ENCODE results near the gene CBLB.
A peak's percentile ranks its signal among the peaks of the same experiment; 100 is the strongest.

CBLB gene

DNA sequence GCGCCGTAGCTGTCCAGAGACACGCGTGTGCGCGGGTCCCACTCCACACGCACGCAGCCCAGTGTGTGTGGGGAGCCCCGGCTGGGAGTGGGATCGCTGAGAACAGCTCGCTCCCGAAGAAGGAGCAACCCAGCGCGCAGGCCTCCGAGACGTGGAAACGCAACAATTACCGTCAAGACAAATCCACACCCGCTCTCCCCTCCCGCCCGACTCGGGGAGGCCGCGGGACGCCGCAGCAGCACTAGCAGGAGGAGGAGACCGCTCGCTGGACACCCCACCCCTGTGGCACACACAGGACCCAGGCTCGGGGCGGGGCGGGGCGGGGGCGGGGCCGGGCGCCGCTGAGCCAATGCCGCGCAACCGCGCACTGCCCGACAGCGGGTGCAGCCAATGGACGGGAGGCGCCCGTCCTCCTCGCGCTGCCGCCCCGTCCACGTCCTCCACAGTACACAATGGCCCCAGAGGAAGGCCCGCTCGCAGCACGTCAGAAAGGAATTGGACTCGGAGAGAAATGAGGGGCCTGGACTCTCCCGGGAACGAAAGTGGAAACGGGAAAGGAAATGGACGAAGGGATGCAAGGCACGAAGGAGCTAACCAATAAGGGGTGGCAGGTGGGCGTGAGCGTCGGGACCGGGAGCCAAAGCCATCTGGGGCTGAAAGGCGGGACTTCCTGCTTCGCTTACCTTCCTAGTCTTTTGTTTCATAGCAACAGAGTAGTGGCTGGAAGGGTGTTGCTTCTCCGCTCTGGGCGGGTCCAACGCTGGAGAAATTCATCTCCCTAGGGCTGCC, at the start of gene CBLB:
CBLB (minus strand) TSS at position 271 of the 789 bp plus-strand sequence. CDS start 1,435 bp downstream, outside the sequence.
- peak; percentile 99 for DNase-seq (ENCODE audit: low spot score)

- no peak for DNase-seq (ENCODE audit: low spot score)
These were observed 48.0 kb upstream of the CBLB start for GRCh38 chr3:105916767-105917166.

DNA sequence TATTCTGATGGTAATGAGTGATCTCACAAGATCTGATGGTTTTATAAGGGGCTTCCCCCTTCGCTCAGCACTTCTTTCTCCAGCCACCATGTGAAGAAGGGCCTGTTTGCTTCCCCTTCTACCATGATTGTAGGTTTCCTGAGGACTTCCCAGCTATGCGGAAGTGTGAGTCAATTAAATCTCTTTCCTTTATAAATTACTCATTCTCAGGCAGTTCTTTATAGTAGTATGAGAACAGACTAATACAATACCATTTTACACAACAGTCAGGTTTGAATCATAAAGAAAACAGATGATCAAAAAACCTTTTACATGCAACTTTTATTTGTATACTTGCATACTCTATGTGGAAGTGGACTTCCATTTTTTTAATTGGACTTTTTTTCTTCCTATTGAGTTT, 46.7 kb upstream of the CBLB start:
- no peak for DNase-seq (ENCODE audit: low spot score)

- DNase-seq (ENCODE audit: low spot score), result no peak
These were observed 44.8 kb upstream of the CBLB start for GRCh38 chr3:105913616-105914015.

DNA sequence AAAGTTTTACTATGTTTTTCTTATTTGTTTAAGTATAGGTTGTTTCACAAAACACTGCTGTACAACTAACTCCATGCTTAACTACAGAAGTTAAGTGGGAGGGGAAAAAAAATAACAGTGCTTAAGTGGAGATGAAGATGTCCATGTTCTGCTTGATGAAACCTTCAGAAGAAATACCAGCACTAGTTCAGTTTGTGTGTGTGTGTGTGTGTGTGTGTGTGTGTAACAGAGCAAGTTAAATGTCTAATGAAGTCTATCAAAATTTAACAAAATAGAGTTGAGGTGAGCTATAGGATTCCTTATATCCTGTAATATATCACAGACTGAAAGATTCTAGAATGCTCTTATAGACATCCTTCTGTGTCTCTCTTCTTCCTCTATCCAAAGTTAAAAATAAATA, 44.1 kb upstream of the CBLB start:
- DNase-seq (ENCODE audit: low spot score), result no peak

DNA sequence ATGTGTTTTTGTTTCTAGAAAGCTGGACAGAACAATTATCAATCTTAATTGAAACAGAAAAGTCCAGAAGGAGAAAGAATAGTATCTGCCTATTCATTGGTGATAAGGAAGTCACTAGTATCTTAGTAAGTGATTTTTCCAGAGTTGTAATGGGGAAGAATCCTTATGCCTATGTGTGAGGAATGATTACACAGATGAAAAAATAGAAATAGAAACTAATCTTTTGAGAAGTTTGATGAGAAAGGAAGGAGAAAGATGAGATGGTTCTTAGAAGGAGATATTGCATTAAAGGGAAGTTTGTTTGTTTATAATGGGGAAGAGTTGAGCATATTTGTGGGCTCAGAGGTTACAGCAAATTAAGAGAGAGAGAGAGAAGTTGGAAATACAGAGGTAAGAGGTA, 42.7 kb upstream of the CBLB start:
- DNase-seq (ENCODE audit: low spot score), result no peak

- DNase-seq (ENCODE audit: low spot score), result no peak
These were observed 39.0 kb upstream of the CBLB start for GRCh38 chr3:105907777-105908176.

GRCh38 chr3:105906836-105907235, 38.0 kb upstream of the CBLB start:
- no peak for DNase-seq (ENCODE audit: low spot score)

- DNase-seq (ENCODE audit: low spot score), result no peak
These were observed 37.5 kb upstream of the CBLB start for GRCh38 chr3:105906345-105906744.

GRCh38 chr3:105905328-105905727, 36.5 kb upstream of the CBLB start:
- DNase-seq (ENCODE audit: low spot score), result no peak

- DNase-seq (ENCODE audit: low spot score), result no peak
These were observed 36.0 kb upstream of the CBLB start for GRCh38 chr3:105904678-105905284.

GRCh38 chr3:105904251-105904650, 35.4 kb upstream of the CBLB start:
- DNase-seq (ENCODE audit: low spot score), result no peak

DNA sequence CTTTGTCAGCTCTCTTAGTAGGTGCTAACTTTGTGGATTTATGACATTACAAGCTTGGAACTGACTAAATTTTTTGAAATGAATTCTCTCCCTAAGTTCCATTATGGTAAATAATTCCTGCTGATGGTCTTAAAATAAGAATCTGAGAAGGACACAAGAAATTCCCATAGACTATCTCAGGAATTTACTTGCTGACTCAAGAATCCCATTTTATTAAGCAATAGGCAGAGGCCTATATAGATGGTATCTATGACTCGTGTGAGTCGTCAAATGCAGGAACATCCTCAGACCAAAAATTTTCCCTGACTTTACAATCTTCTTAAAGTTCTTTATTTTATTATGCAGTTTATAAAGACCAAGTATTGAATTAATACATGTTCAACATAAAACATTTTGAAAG, 30.7 kb upstream of the CBLB start:
- DNase-seq (ENCODE audit: low spot score), result no peak

GRCh38 chr3:105891101-105891500, 22.3 kb upstream of the CBLB start:
- DNase-seq (ENCODE audit: low spot score), result no peak

DNA sequence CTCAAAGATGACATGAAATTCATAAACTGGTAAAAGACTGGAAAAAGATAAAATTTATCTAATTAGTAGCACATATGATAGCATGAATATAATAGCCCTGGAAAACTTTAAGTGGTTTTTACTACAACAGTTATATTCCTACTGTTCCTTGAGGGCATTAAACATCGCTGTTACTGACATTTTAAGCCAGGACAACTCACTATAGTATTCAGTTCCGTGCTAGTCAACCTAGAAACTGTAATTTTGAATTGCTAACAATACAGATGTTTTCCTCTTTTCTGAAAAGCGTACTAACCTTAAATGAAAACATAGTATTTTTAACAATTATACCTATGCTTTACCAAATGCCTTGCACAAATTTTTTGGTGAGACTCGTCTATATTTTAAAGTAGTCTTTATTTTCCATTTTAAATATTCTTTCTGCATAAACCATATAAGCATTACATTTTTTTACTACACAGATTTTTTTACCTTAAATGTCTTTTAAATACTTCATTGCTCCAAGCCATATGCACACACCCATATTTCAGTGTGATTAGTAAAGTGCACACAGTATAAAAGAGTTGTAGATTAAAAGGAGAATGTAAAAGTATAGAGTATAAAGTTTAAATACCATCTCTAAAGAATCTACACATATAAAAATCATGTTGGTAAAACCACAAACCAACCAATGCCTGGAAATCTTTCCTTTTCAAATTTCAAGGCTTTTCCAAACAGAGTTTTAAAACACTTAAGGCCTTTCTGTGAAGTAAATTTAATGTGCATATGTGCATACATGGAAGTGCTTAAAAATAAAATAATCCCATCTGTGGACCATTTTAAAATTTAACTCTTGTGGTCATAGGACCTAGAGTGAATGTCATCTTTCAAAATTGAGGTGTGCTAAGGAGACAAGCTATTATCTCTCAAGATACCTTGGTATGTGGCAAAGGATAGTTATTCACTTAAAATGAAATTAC, 20.1 kb upstream of the CBLB start:
- DNase-seq (ENCODE audit: low spot score), result no peak

DNA sequence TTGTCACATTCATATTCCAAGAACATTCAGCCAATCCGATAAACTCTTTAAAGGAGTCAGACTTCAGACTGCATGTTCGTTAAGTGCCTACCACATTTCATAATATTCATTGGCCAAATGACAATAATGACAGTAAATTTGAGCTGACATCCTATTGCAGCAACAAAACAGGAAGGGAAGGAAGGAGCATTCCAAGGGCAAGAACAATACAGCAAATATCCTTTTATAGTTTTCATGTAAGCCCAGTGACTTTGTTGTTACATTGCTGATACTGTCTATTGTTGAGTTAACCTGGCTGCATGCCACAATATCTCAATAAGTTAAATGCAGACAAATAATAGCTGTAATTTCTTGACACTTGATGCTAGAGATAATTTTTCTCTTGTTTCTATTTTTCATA, 16.4 kb upstream of the CBLB start:
- no peak for DNase-seq (ENCODE audit: low spot score)

GRCh38 chr3:105883798-105884377, 15.1 kb upstream of the CBLB start:
- DNase-seq (ENCODE audit: low spot score), result no peak

GRCh38 chr3:105880681-105881290, 12.0 kb upstream of the CBLB start:
- DNase-seq (ENCODE audit: low spot score), result no peak

DNA sequence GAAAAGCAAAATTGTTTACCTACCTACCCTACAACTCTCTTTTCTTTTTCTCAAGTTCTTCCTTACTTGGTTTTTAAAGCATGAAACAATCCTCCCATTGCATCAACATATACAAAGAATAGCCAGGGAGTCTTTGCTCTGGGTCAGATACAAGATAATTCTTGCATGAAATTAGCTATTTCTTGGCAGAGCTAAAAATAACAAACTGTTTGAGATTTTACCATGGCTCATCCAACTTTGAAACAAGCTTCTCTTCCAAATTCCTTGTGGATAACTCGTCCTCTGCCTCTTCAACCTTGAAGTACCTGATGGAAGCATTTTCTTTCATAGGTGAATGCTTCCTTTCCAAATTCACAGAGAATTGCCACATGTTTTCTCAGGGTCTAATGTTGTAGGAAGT, 9.2 kb upstream of the CBLB start:
- DNase-seq (ENCODE audit: low spot score), result no peak

GRCh38 chr3:105877336-105877910, 8.6 kb upstream of the CBLB start:
- no peak for DNase-seq (ENCODE audit: low spot score)

GRCh38 chr3:105876780-105877327, 8.0 kb upstream of the CBLB start:
- DNase-seq (ENCODE audit: low spot score), result no peak
